GM12878 (cell line): ENCODE measurements around the gene GADL1.

Experiments
- CEBPB ChIP-seq, 2 experiments: fragments of 150-350 bp in 1 of 2; IDR thresholded peaks; 2 replicates each; pipeline ENCODE4 v1.6.1; 2012 to 2014; ENCODE audit warnings: low read depth in 2 of 2, low read length in 2 of 2, borderline replicate concordance in 1 of 2, inconsistent platforms in 1 of 2
- CREB1 ChIP-seq: IDR thresholded peaks from 2 replicates; pipeline ENCODE4 v1.6.1; 2012; ENCODE audit warnings: low read depth, mild to moderate bottlenecking, inconsistent platforms
- HCFC1 ChIP-seq: fragments of 150-350 bp; IDR thresholded peaks from 2 replicates; pipeline ENCODE4 v1.6.1; 2014; ENCODE audit warnings: low read length
- PKNOX1 ChIP-seq: fragments of 450-650 bp; IDR thresholded peaks from 2 replicates; pipeline ENCODE4 v1.6.1; 2016; ENCODE audit warnings: mild to moderate bottlenecking
- POLR2AphosphoS2 ChIP-seq: IDR thresholded peaks from 2 replicates; pipeline ENCODE4 v1.6.1; 2011; ENCODE audit warnings: low read depth, mild to moderate bottlenecking, low read length, improper control_type of control experiment, moderate library complexity
- POLR2AphosphoS5 ChIP-seq: IDR thresholded peaks from 2 replicates; pipeline ENCODE4 v1.6.1; 2011; ENCODE audit warnings: mild to moderate bottlenecking, low read length, inconsistent platforms
- RAD21 ChIP-seq: IDR thresholded peaks from 2 replicates; pipeline ENCODE4 v1.6.1; 2011; ENCODE audit warnings: mild to moderate bottlenecking, low read depth, low read length, moderate library complexity; ENCODE audit not compliant: insufficient read depth
- SRF ChIP-seq, 2 experiments: IDR thresholded peaks; 2 replicates each; pipeline ENCODE4 v1.6.1; 2011; ENCODE audit warnings: low read depth in 2 of 2, low read length in 2 of 2, mild to moderate bottlenecking in 1 of 2, moderate library complexity in 1 of 2
- STAT3 ChIP-seq: IDR thresholded peaks from 2 replicates; pipeline ENCODE4 v1.6.1; 2011; ENCODE audit warnings: low read depth, low read length, improper control_type of control experiment
- ZBTB40 ChIP-seq: fragments of 450-650 bp; IDR thresholded peaks from 2 replicates; pipeline ENCODE4 v1.6.1; 2016; ENCODE audit warnings: mild to moderate bottlenecking, moderate library complexity, borderline replicate concordance
- ZNF274 ChIP-seq: IDR thresholded peaks from one replicate; pipeline ENCODE4 v1.8.0; 2011; ENCODE audit not compliant: insufficient read length, insufficient read depth

- TF ChIP-seq ZBTB40 (no peak), HCFC1 (no peak), RAD21 (no peak), POLR2AphosphoS2 (no peak), CEBPB (IDR thresholded peaks at IDR 0.05; ENCODE audit: borderline replicate concordance in 1 of 2, low read depth in 2 of 2, low read length in 2 of 2) (no peak), CREB1 (no peak), PKNOX1 (no peak), STAT3 (no peak), POLR2AphosphoS5 (no peak), ZNF274 (no peak), SRF (IDR thresholded peaks at IDR 0.05; ENCODE audit: low read depth in 2 of 2, low read length in 2 of 2) (no peak)
Measured at GRCh38 chr3:30708472-30708871, 186.0 kb downstream of the GADL1 start.
